Keratinocyte (primary cell): Measurements from ENCODE around the gene C21orf91. TPM values are rescaled to one million over a fixed set of nuclear protein-coding genes. Genes with fewer than 3 reads are reported as not detected.

Source experiments
- DNase-seq: peaks from one replicate; pipeline ENCODE4 v3.0.0-alpha.2; 2011; ENCODE audit warnings: low read depth, missing footprints, low spot score
- FAIRE-seq: peaks from 2 replicates; lab custom pipeline; 2011; peaks lifted over from hg19 to GRCh38; lab: Jason Lieb, UNC
- H2AFZ ChIP-seq: 2 replicates; pipeline ENCODE4 v1.6.0; 2012; ENCODE audit warnings: low read length, control low read depth, inconsistent platforms; ENCODE audit not compliant: control insufficient read depth
- H3K27ac ChIP-seq: 2 replicates; pipeline ENCODE4 v1.5.1; 2011; ENCODE audit warnings: low read length; ENCODE audit not compliant: control insufficient read depth, insufficient read depth
- H3K27me3 ChIP-seq: 3 replicates; pipeline ENCODE4 v1.6.0; 2011; ENCODE audit warnings: low read length; ENCODE audit not compliant: control insufficient read depth, insufficient read depth; ENCODE audit errors: extremely low read depth
- H3K36me3 ChIP-seq, 2 experiments: 2 replicates in 1 of 2; 3 replicates in 1 of 2; pipeline ENCODE4 v1.5.1; 2011; ENCODE audit warnings: low read length in 2 of 2, mild to moderate bottlenecking in 1 of 2; ENCODE audit not compliant: control insufficient read depth in 2 of 2, insufficient read depth in 2 of 2; ENCODE audit errors: extremely low read depth in 1 of 2
- H3K4me1 ChIP-seq: 3 replicates; pipeline ENCODE4 v1.5.1; 2011; ENCODE audit warnings: low read length; ENCODE audit not compliant: control insufficient read depth, insufficient read depth; ENCODE audit errors: extremely low read depth
- H3K4me2 ChIP-seq: 3 replicates; pipeline ENCODE4 v1.6.0; 2011; ENCODE audit warnings: low read depth, low read length; ENCODE audit not compliant: control insufficient read depth, insufficient read depth; ENCODE audit errors: extremely low read depth
- H3K4me3 ChIP-seq, 3 experiments: fragments of 200-600 bp in 1 of 3; sonication (generic) in 1 of 3; 2 replicates in 2 of 3; 3 replicates in 1 of 3; pipeline ENCODE4 v1.5.1; 2011 to 2016; ENCODE audit warnings: low read length in 3 of 3, mild to moderate bottlenecking in 3 of 3, control low read depth in 2 of 3, inconsistent platforms in 1 of 3, low read depth in 1 of 3, mixed read lengths in 1 of 3, mixed run types in 1 of 3, moderate library complexity in 1 of 3; ENCODE audit not compliant: control insufficient read depth in 2 of 3, insufficient read depth in 2 of 3; ENCODE audit errors: extremely low read depth in 1 of 3
- H3K79me2 ChIP-seq: 2 replicates; pipeline ENCODE4 v1.6.0; 2012; ENCODE audit warnings: low read length; ENCODE audit not compliant: control insufficient read depth, insufficient read depth
- H3K9ac ChIP-seq: 3 replicates; pipeline ENCODE4 v1.6.0; 2011; ENCODE audit warnings: low read length; ENCODE audit not compliant: control insufficient read depth, insufficient read depth; ENCODE audit errors: extremely low read depth
- H3K9me1 ChIP-seq: 3 replicates; pipeline ENCODE4 v1.6.0; 2011; ENCODE audit warnings: low read length; ENCODE audit not compliant: control insufficient read depth, insufficient read depth; ENCODE audit errors: extremely low read depth
- H3K9me3 ChIP-seq: 2 replicates; pipeline ENCODE4 v1.5.1; 2012; ENCODE audit warnings: low read depth, low read length; ENCODE audit not compliant: control insufficient read depth
- H4K20me1 ChIP-seq: 3 replicates; pipeline ENCODE4 v1.6.0; 2011; ENCODE audit warnings: low read length; ENCODE audit not compliant: control insufficient read depth, insufficient read depth; ENCODE audit errors: extremely low read depth
- EZH2 ChIP-seq: IDR thresholded peaks from one replicate; pipeline ENCODE4 v1.6.1; 2012; ENCODE audit warnings: inconsistent platforms, mild to moderate bottlenecking, low read length, moderate library complexity
- dilution Hi-C: fragments of 300-500 bp; cut with MboI; formaldehyde crosslinking; loops from one replicate; pipeline ENCODE4 v1.7.0; 2020; ENCODE audit warnings: low sequenced_read_pairs; ENCODE audit not compliant: extremely low pct_ligation_motif_present
- polyA plus RNA-seq, 5 experiments: library from polyadenylated mRNA; depleted of rRNA in 3 of 5; stranded (reverse) in 3 of 5; stranded (forward) in 1 of 5; unstranded in 1 of 5; fragments of >200 nt; gene quantifications; 1 replicate in 1 of 5; 2 replicates in 3 of 5; 3 replicates in 1 of 5; pipeline versions ENCODE4 v1.2.1 to v1.2.3, GENCODE V29; 2011 to 2012; ENCODE audit warnings: missing spikeins in 2 of 5, low read depth in 1 of 5, low replicate concordance in 1 of 5
- TF ChIP-seq, protein P1 (sequence below), 3 experiments: IDR thresholded peaks in 1 of 3; conservative IDR thresholded peaks in 1 of 3; optimal IDR thresholded peaks in 1 of 3; 2 replicates in 2 of 3; 3 replicates in 1 of 3; pipeline versions ENCODE3 to v1.5.1; 2011; ENCODE audit warnings: low read length in 3 of 3, mild to moderate bottlenecking in 3 of 3, moderate library complexity in 2 of 3, control low read depth in 1 of 3, inconsistent platforms in 1 of 3; ENCODE audit not compliant: insufficient read depth in 2 of 3; ENCODE audit errors: extremely low read depth in 1 of 3

C21orf91 gene
- polyA plus RNA-seq, 1 donor (not counting 4 experiments of a cell fraction or from before 2014, with no cell fraction given), result 28.2 TPM

DNA sequence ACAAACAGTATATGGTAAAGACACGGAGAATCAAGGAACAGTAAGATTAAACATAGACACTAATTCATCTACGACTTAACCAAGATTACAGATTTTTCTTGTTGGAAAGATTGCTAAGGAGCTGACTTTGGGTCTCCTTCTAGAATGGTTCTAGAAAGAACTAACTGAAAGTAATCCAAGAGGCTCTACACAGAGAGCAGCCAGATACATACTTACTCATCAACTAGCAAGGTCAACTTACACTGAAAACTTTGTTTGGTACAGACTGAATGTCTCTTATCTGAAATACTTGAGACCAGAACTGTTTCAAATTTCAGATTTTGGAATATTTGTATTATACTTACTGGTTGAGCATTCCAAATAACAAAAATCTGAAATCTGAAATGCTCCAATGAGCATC lies 5.8 kb downstream of the C21orf91 start:
- H3K4me3 ChIP-seq, result no peak overlapping the region
- H4K20me1 ChIP-seq, result no peaks in the 10 kb centered on the region
- no peak overlapping the region for H3K4me2 ChIP-seq
- H3K27ac ChIP-seq, result no peak overlapping the region
- H3K9me3 ChIP-seq, result peaks cover 6% of the 10 kb centered on the region
- no peaks in the 10 kb centered on the region for H3K27me3 ChIP-seq
- H3K9ac ChIP-seq, result no peak overlapping the region
- peaks cover 10% of the 10 kb centered on the region for H3K4me1 ChIP-seq
- no peak overlapping the region for H2AFZ ChIP-seq
- no peak for FAIRE-seq
- dilution Hi-C loops, result no loop called here
- no peak for DNase-seq
- no peaks in the 10 kb centered on the region for H3K9me1 ChIP-seq
- H3K36me3 ChIP-seq, result peaks cover 11 to 17% of the 10 kb centered on the region in 2 experiments
- H3K79me2 ChIP-seq, result peaks cover 30% of the 10 kb centered on the region
- TF ChIP-seq EZH2, result no peak
- TF ChIP-seq, protein P1, sequence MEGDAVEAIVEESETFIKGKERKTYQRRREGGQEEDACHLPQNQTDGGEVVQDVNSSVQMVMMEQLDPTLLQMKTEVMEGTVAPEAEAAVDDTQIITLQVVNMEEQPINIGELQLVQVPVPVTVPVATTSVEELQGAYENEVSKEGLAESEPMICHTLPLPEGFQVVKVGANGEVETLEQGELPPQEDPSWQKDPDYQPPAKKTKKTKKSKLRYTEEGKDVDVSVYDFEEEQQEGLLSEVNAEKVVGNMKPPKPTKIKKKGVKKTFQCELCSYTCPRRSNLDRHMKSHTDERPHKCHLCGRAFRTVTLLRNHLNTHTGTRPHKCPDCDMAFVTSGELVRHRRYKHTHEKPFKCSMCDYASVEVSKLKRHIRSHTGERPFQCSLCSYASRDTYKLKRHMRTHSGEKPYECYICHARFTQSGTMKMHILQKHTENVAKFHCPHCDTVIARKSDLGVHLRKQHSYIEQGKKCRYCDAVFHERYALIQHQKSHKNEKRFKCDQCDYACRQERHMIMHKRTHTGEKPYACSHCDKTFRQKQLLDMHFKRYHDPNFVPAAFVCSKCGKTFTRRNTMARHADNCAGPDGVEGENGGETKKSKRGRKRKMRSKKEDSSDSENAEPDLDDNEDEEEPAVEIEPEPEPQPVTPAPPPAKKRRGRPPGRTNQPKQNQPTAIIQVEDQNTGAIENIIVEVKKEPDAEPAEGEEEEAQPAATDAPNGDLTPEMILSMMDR (optimal IDR thresholded peaks at IDR 0.05 in 1 of 3, IDR thresholded peaks at IDR 0.05 in 1 of 3, conservative IDR thresholded peaks at IDR 0.05 in 1 of 3; ENCODE audit: extremely low read depth in 1 of 3, insufficient read depth in 2 of 3, low read length in 3 of 3), result no peak

DNA sequence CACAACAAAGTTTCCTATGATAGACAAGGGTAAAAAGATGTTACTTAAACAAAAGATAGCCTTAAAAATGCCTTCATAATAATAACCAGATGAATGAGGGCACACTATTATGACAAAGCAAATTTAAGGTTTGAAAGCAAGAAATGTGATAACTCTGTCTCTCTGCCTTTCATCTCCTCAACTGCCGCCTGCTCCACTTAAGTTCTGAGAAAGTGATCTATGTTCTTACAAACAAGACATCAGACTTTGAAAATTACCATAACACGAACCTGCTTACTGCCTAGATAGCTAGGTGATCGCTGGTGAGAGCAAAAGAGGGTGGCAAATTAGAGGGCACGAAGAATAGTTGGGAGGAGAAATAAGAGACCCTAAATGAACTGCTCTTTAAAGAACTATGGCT lies 13.2 kb downstream of the C21orf91 start:
- dilution Hi-C loops, result no loop called here
- H3K79me2 ChIP-seq, result peaks cover 5% of the 10 kb centered on the region
- H4K20me1 ChIP-seq, result no peaks in the 10 kb centered on the region
- DNase-seq (no peak), FAIRE-seq (no peak)
- H3K9me3 ChIP-seq, result peaks cover 11% of the 10 kb centered on the region
- no peaks in the 10 kb centered on the region for H3K27me3 ChIP-seq
- TF ChIP-seq EZH2, result no peak
- TF ChIP-seq, protein P1 (optimal IDR thresholded peaks at IDR 0.05 in 1 of 3, IDR thresholded peaks at IDR 0.05 in 1 of 3, conservative IDR thresholded peaks at IDR 0.05 in 1 of 3; ENCODE audit: extremely low read depth in 1 of 3, insufficient read depth in 2 of 3, low read length in 3 of 3), result no peak
- H3K4me1 ChIP-seq, result peaks cover 4% of the 10 kb centered on the region
- H3K36me3 ChIP-seq, result peaks cover 8 to 15% of the 10 kb centered on the region in 2 experiments
- no peak overlapping the region for H3K4me3 ChIP-seq
- H3K27ac ChIP-seq, result no peak overlapping the region
- no peak overlapping the region for H2AFZ ChIP-seq
- H3K9ac ChIP-seq, result no peak overlapping the region
- no peak overlapping the region for H3K4me2 ChIP-seq
- no peaks in the 10 kb centered on the region for H3K9me1 ChIP-seq
